Measurements from ENCODE around the gene TNIP1.

- TF ChIP-seq, protein P1, sequence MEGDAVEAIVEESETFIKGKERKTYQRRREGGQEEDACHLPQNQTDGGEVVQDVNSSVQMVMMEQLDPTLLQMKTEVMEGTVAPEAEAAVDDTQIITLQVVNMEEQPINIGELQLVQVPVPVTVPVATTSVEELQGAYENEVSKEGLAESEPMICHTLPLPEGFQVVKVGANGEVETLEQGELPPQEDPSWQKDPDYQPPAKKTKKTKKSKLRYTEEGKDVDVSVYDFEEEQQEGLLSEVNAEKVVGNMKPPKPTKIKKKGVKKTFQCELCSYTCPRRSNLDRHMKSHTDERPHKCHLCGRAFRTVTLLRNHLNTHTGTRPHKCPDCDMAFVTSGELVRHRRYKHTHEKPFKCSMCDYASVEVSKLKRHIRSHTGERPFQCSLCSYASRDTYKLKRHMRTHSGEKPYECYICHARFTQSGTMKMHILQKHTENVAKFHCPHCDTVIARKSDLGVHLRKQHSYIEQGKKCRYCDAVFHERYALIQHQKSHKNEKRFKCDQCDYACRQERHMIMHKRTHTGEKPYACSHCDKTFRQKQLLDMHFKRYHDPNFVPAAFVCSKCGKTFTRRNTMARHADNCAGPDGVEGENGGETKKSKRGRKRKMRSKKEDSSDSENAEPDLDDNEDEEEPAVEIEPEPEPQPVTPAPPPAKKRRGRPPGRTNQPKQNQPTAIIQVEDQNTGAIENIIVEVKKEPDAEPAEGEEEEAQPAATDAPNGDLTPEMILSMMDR (IDR thresholded peaks at IDR 0.05; ENCODE audit: poor library complexity) = no peak
- no peak for TF ChIP-seq EZH2 (IDR thresholded peaks at IDR 0.05; ENCODE audit: borderline replicate concordance)
Measured at GRCh38 chr5:151012862-151013261, 68.0 kb downstream of the TNIP1 start.
